HepG2 (cell line): ENCODE measurements around the gene PARP16. TPM values are rescaled to one million over a fixed set of nuclear protein-coding genes. Genes with fewer than 3 reads are reported as not detected.

Experiments
- ATAC-seq: fragments of 200-7000 bp; cut with Tn5 transposase; 3 replicates; pipeline ENCODE4 v1.9.1; 2020; ENCODE audit warnings: mild to moderate bottlenecking, moderate library complexity
- BruUV-seq: library from RNA; stranded (reverse); fragments of 400-500 nt; replicated peaks from 2 replicates; lab custom pipeline; 2021; lab: Mats Ljungman, UMichigan
- CTCF ChIA-PET: fragments of 300-600 bp; formaldehyde crosslinking; extraction: SDS; loops from one replicate; lab custom pipeline; 2021; ENCODE audit warnings: low total read pairs, inconsistent platforms, low intra/inter-chr PET ratio; lab: Yijun Ruan, JAX
- POLR2A ChIA-PET: fragments of 350-600 bp; sonication (Branson Sonifier 250); formaldehyde crosslinking; loops from one replicate; lab custom pipeline; 2020; ENCODE audit warnings: antibody characterized with exemption, inconsistent platforms; lab: Yijun Ruan, JAX
- DNase-seq: peaks from one replicate; pipeline ENCODE4 v3.0.0-alpha.2; 2015; ENCODE audit warnings: low spot score
- FAIRE-seq: peaks from 3 replicates; lab custom pipeline; 2011; peaks lifted over from hg19 to GRCh38; lab: Jason Lieb, UNC
- H2AFZ ChIP-seq: one replicate; pipeline ENCODE4 v1.6.1; 2011; ENCODE audit warnings: low read length, inconsistent platforms
- H3K27ac ChIP-seq: fragments of 300-600 bp; 3 replicates; pipeline ENCODE4 v1.8.0; 2011; ENCODE audit warnings: mixed run types, mild to moderate bottlenecking, mixed read lengths, low read length, inconsistent platforms; ENCODE audit not compliant: insufficient read depth; ENCODE audit errors: extremely low read length
- H3K27me3 ChIP-seq, 2 experiments: fragments of 200-600 bp in 1 of 2; 2 replicates in 1 of 2; 3 replicates in 1 of 2; pipeline versions ENCODE4 v1.6.0 to v1.8.0; 2011; ENCODE audit warnings: low read length in 2 of 2, mild to moderate bottlenecking in 2 of 2, moderate library complexity in 2 of 2, inconsistent platforms in 1 of 2; ENCODE audit not compliant: insufficient read depth in 2 of 2, control insufficient read depth in 1 of 2
- H3K36me3 ChIP-seq, 2 experiments: fragments of 200-600 bp in 1 of 2; replicated peaks in 1 of 2; 2 replicates in 1 of 2; 3 replicates in 1 of 2; pipeline versions ENCODE4 v1.5.1 to v1.8.0; 2011; ENCODE audit warnings: low read length in 2 of 2, inconsistent platforms in 1 of 2; ENCODE audit not compliant: insufficient read depth in 2 of 2, control insufficient read depth in 1 of 2
- H3K4me1 ChIP-seq: 2 replicates; pipeline ENCODE4 v1.5.1; 2012; ENCODE audit warnings: low read length, inconsistent platforms; ENCODE audit not compliant: insufficient read depth
- H3K4me2 ChIP-seq: 2 replicates; pipeline ENCODE4 v1.6.0; 2011; ENCODE audit warnings: low read depth, low read length, inconsistent platforms
- H3K4me3 ChIP-seq, 3 experiments: fragments of 200-600 bp in 1 of 3; sonication (generic), shearing (Covaris generic) in 1 of 3; replicated peaks in 1 of 3; 2 replicates each; pipeline ENCODE4 v1.5.1; 2011 to 2016; ENCODE audit warnings: low read length in 3 of 3, inconsistent platforms in 2 of 3, low read depth in 2 of 3, mild to moderate bottlenecking in 2 of 3, control low read depth in 1 of 3, mixed read lengths in 1 of 3; ENCODE audit not compliant: insufficient read depth in 1 of 3
- H3K79me2 ChIP-seq: one replicate; pipeline ENCODE4 v1.6.1; 2011; ENCODE audit warnings: low read length, inconsistent platforms; ENCODE audit not compliant: insufficient read depth
- H3K9ac ChIP-seq: 2 replicates; pipeline ENCODE4 v1.6.0; 2011; ENCODE audit warnings: mild to moderate bottlenecking, low read depth, low read length, inconsistent platforms; ENCODE audit not compliant: insufficient read depth
- H3K9me3 ChIP-seq: 2 replicates; pipeline ENCODE4 v1.5.1; 2012; ENCODE audit warnings: mild to moderate bottlenecking, low read length
- H4K20me1 ChIP-seq: 2 replicates; pipeline ENCODE4 v1.6.0; 2011; ENCODE audit warnings: inconsistent platforms, mild to moderate bottlenecking, low read length, moderate library complexity; ENCODE audit not compliant: insufficient read depth
- FOXO1 ChIP-seq: sonication (generic); formaldehyde crosslinking; IDR thresholded peaks from 2 replicates; pipeline ENCODE4 v1.4.0; 2020; ENCODE audit warnings: missing genetic modification reagents
- HNRNPLL ChIP-seq: fragments of 200-400 bp; formaldehyde crosslinking; IDR thresholded peaks from 2 replicates; pipeline ENCODE4 v1.6.1; 2017; ENCODE audit warnings: mild to moderate bottlenecking, low read depth, low read length; ENCODE audit not compliant: poor library complexity, severe bottlenecking
- ZKSCAN8 ChIP-seq: IDR thresholded peaks from 2 replicates; pipeline ENCODE4 v1.6.1; 2016; ENCODE audit warnings: borderline replicate concordance, missing genetic modification reagents, missing compliant biosample characterization
- ZNF121 ChIP-seq: sonication (generic); formaldehyde crosslinking; IDR thresholded peaks from 2 replicates; pipeline ENCODE4 v1.5.0; 2020; ENCODE audit warnings: mild to moderate bottlenecking, missing genetic modification reagents
- ZNF337 ChIP-seq: sonication (generic); formaldehyde crosslinking; IDR thresholded peaks from 2 replicates; pipeline ENCODE4 v1.5.1; 2020; ENCODE audit warnings: missing genetic modification reagents, low read depth, mild to moderate bottlenecking, borderline replicate concordance
- ZNF441 ChIP-seq: sonication (generic); formaldehyde crosslinking; IDR thresholded peaks from 2 replicates; pipeline ENCODE4 v1.7.0; 2021; ENCODE audit warnings: missing genetic modification reagents, borderline replicate concordance
- WGBS: methylation state at CpG from one replicate; pipeline ENCODE4 v1.1.6; 2017; ENCODE audit warnings: low lambda C conversion rate; 5-methylcytosine and 5-hydroxymethylcytosine counted together
- in situ Hi-C: cut with HindIII; loops from 2 replicates; pipeline ENCODE4 v1.10.0; 2017; ENCODE audit warnings: low pct_unique_long_range_greater_than_20kb; ENCODE audit not compliant: extremely low pct_ligation_motif_present
- intact Hi-C: fragments of 100-400 bp; cut with micrococcal nuclease; formaldehyde crosslinking; loops from one replicate; pipeline ENCODE4 v1.10.0; 2022; ENCODE audit not compliant: unreplicated experiment
- polyA plus RNA-seq, 8 experiments: library from polyadenylated mRNA; depleted of rRNA in 3 of 8; stranded (reverse) in 7 of 8; unstranded in 1 of 8; fragments of >200 nt; fragmentation: Illumina TruSeq in 4 of 8; extraction: Trizol in 4 of 8; gene quantifications; 2 replicates each; pipeline versions ENCODE4 v1.2.1 to v1.2.3, GENCODE V29; 2011 to 2016; ENCODE audit warnings: low read depth in 4 of 8, missing spikeins in 1 of 8, mixed read lengths in 1 of 8; ENCODE audit not compliant: insufficient read depth in 1 of 8
- total RNA-seq, 5 experiments: library from RNA; depleted of rRNA; stranded (reverse); fragments of >200 nt; fragmentation: Illumina TruSeq; extraction: Trizol; gene quantifications; 2 replicates each; pipeline ENCODE4 v1.2.3, GENCODE V29; 2016; ENCODE audit warnings: low read depth in 1 of 5
- TF ChIP-seq, protein P1 (sequence below): IDR thresholded peaks from 2 replicates; pipeline ENCODE4 v1.6.1; 2012; ENCODE audit warnings: low read length, improper control_type of control experiment
- TF ChIP-seq, protein P2 (sequence below): sonication (generic); formaldehyde crosslinking; IDR thresholded peaks from 2 replicates; pipeline ENCODE4 v1.9.0; 2022; ENCODE audit warnings: missing genetic modification reagents, mild to moderate bottlenecking, borderline replicate concordance
- TF ChIP-seq, protein P3 (sequence below): sonication (generic); formaldehyde crosslinking; IDR thresholded peaks from 2 replicates; pipeline ENCODE4 v1.4.0; 2020; ENCODE audit warnings: mild to moderate bottlenecking, missing genetic modification reagents, borderline replicate concordance
- TF ChIP-seq, protein P4 (sequence below): sonication (generic); formaldehyde crosslinking; IDR thresholded peaks from 2 replicates; pipeline ENCODE4 v1.5.1; 2020; ENCODE audit warnings: mild to moderate bottlenecking, missing genetic modification reagents, moderate library complexity

PARP16 gene
- total and polyA plus RNA-seq, 2 of the 13 experiments (the other 11 are each of a cell fraction or from before 2014, with no cell fraction given) = 6.8 to 7.6 TPM

DNA sequence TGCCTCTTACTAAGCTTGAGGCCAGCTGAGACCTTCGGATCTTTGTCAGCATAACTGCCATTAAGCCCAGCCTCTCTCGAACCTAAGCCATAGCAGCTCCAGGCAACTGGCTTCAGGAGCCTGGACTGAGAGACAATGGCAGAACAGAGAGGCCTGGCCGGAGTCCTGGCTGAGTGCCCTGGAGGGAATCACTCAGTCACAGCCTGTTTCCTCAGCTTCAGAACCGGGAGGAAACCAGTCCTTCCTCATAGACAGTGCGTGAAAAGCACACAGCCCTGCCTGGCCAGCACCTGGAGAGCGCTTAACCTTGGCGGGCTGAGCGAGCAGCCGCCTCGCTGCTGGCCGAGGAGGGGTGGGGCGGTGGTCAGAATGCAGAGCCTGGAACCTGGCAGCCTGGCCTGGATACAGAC lies 39.4 kb upstream of the PARP16 start (continued):
- TF ChIP-seq, protein P1, sequence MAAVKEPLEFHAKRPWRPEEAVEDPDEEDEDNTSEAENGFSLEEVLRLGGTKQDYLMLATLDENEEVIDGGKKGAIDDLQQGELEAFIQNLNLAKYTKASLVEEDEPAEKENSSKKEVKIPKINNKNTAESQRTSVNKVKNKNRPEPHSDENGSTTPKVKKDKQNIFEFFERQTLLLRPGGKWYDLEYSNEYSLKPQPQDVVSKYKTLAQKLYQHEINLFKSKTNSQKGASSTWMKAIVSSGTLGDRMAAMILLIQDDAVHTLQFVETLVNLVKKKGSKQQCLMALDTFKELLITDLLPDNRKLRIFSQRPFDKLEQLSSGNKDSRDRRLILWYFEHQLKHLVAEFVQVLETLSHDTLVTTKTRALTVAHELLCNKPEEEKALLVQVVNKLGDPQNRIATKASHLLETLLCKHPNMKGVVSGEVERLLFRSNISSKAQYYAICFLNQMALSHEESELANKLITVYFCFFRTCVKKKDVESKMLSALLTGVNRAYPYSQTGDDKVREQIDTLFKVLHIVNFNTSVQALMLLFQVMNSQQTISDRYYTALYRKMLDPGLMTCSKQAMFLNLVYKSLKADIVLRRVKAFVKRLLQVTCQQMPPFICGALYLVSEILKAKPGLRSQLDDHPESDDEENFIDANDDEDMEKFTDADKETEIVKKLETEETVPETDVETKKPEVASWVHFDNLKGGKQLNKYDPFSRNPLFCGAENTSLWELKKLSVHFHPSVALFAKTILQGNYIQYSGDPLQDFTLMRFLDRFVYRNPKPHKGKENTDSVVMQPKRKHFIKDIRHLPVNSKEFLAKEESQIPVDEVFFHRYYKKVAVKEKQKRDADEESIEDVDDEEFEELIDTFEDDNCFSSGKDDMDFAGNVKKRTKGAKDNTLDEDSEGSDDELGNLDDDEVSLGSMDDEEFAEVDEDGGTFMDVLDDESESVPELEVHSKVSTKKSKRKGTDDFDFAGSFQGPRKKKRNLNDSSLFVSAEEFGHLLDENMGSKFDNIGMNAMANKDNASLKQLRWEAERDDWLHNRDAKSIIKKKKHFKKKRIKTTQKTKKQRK = no peak
- TF ChIP-seq, protein P2, sequence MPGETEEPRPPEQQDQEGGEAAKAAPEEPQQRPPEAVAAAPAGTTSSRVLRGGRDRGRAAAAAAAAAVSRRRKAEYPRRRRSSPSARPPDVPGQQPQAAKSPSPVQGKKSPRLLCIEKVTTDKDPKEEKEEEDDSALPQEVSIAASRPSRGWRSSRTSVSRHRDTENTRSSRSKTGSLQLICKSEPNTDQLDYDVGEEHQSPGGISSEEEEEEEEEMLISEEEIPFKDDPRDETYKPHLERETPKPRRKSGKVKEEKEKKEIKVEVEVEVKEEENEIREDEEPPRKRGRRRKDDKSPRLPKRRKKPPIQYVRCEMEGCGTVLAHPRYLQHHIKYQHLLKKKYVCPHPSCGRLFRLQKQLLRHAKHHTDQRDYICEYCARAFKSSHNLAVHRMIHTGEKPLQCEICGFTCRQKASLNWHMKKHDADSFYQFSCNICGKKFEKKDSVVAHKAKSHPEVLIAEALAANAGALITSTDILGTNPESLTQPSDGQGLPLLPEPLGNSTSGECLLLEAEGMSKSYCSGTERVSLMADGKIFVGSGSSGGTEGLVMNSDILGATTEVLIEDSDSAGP (CRISPR knock-in tag) = no peak
- TF ChIP-seq ZNF441 (CRISPR knock-in tag) = no peak

DNA sequence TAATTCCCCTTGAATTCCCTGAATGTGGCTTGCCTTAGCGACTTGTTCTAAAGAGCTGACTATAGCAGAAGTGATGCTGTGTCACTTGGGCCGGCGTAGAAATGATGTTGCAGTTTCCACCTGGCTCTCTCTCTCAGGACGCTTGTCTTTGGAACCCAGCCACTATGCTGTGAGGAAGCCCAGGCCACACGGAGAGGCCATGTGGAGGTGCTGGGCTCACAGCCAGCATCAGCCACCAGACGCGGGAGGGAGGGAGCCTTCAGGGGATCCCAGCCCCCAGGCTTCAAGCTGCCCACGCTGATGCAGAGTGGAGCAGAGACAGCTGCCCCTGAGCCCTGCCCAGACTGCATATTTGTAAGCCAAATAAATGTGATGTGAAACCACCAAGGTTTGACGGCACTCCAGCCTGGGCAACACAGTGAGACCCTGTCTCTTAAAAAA lies 36.4 kb upstream of the PARP16 start:
- Histone ChIP-seq H2AFZ (no peak overlapping the region), H3K27ac (no peak overlapping the region), H3K4me3 (no peak overlapping the region), H3K36me3 (0 out of 5 replicates have a peak, but pooled peaks cover 0 to 3% of the 10 kb centered on the region in 2 experiments), H3K4me2 (peak overlapping the region; percentile 29; the same call in 1 of the 2 replicates), H3K9ac (no peak overlapping the region), H3K4me1 (peaks cover 26% of the 10 kb centered on the region), H4K20me1 (no peaks in the 10 kb centered on the region), H3K9me3 (no peaks in the 10 kb centered on the region), H3K79me2 (no peaks in the 10 kb centered on the region), H3K27me3 (no peaks in the 10 kb centered on the region; a peak in 1 of 5 replicates)
- ChIA-PET POLR2A (interaction anchor here (0.7 to 1.1 kb wide), 3 partner anchors 23 to 78 kb away, joined by 3 read pairs; no protein-coding TSS in a partner anchor), CTCF (interaction anchor here (1.1 kb wide), 1 partner anchor 62 kb away, joined by 5 read pairs; no protein-coding TSS in a partner anchor)
- ATAC-seq (peak; percentile 30), FAIRE-seq (no peak), DNase-seq (no peak)
- no TSS peak for BruUV-seq
- intact Hi-C loops = no loop called here
- 20% methylated on average over 4 of the region's 9 CpGs for WGBS
- in situ Hi-C loops = loop anchor here (5.0 kb wide), 1 partner anchor 59 kb away; no protein-coding TSS in a partner anchor
- TF ChIP-seq ZKSCAN8 (CRISPR knock-in tag) = no peak
- TF ChIP-seq, protein P3, sequence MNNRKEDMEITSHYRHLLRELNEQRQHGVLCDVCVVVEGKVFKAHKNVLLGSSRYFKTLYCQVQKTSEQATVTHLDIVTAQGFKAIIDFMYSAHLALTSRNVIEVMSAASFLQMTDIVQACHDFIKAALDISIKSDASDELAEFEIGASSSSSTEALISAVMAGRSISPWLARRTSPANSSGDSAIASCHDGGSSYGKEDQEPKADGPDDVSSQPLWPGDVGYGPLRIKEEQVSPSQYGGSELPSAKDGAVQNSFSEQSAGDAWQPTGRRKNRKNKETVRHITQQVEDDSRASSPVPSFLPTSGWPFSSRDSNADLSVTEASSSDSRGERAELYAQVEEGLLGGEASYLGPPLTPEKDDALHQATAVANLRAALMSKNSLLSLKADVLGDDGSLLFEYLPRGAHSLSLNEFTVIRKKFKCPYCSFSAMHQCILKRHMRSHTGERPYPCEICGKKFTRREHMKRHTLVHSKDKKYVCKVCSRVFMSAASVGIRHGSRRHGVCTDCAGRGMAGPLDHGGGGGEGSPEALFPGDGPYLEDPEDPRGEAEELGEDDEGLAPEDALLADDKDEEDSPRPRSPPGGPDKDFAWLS = no peak
- no peak for TF ChIP-seq ZNF337
- TF ChIP-seq FOXO1 (CRISPR knock-in tag) = no peak
- TF ChIP-seq, protein P4, sequence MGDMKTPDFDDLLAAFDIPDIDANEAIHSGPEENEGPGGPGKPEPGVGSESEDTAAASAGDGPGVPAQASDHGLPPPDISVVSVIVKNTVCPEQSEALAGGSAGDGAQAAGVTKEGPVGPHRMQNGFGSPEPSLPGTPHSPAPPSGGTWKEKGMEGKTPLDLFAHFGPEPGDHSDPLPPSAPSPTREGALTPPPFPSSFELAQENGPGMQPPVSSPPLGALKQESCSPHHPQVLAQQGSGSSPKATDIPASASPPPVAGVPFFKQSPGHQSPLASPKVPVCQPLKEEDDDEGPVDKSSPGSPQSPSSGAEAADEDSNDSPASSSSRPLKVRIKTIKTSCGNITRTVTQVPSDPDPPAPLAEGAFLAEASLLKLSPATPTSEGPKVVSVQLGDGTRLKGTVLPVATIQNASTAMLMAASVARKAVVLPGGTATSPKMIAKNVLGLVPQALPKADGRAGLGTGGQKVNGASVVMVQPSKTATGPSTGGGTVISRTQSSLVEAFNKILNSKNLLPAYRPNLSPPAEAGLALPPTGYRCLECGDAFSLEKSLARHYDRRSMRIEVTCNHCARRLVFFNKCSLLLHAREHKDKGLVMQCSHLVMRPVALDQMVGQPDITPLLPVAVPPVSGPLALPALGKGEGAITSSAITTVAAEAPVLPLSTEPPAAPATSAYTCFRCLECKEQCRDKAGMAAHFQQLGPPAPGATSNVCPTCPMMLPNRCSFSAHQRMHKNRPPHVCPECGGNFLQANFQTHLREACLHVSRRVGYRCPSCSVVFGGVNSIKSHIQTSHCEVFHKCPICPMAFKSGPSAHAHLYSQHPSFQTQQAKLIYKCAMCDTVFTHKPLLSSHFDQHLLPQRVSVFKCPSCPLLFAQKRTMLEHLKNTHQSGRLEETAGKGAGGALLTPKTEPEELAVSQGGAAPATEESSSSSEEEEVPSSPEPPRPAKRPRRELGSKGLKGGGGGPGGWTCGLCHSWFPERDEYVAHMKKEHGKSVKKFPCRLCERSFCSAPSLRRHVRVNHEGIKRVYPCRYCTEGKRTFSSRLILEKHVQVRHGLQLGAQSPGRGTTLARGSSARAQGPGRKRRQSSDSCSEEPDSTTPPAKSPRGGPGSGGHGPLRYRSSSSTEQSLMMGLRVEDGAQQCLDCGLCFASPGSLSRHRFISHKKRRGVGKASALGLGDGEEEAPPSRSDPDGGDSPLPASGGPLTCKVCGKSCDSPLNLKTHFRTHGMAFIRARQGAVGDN (CRISPR knock-in tag) = peak; percentile 42; the same call in 1 of the 2 replicates
- peak; percentile 87 for TF ChIP-seq ZNF121
- TF ChIP-seq HNRNPLL = no peak
